Stimulated activated CD8-positive, alpha-beta memory T cell treated with anti-CD3 and anti-CD28 coated beads, Interleukin-4, amount 100 ng/mL, for 4 hours (primary cell): Measurements from ENCODE around the gene WWOX.

Experiments used
- DNase-seq, 2 donors: peaks; one replicate each; pipeline ENCODE4 v3.0.0-alpha.2; 2020; ENCODE audit warnings: low read depth in 2 of 2, low spot score in 1 of 2

The WWOX gene

GRCh38 chr16:78430281-78430680, 330.8 kb downstream of the WWOX start:
- DNase-seq, result no peak

GRCh38 chr16:78431004-78431670, 331.7 kb downstream of the WWOX start:
- no peak for DNase-seq

- no peak for DNase-seq
Observed at GRCh38 chr16:78431701-78432100, 332.2 kb downstream of the WWOX start.

- no peak for DNase-seq
Observed at GRCh38 chr16:78432451-78432850, 333.0 kb downstream of the WWOX start.

DNA sequence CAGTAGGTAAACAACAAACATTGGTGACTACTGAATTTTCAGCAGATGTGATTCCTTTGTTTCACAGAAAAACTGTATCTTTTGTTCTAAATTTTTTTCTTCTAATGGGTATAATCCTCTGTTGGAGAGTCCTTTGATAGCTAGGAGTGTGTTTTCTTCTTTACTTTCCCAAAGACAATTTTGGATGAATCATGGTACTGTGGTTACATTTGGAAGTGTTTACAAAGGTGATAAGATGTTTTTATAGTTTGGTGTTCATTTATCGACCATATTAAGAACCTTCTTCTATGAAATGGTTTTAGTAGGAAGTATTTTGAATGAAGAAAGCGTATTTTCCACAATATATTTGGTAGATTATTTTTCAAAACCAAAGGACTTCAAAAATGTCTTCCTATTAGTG, 333.7 kb downstream of the WWOX start:
- DNase-seq, result no peak

DNA sequence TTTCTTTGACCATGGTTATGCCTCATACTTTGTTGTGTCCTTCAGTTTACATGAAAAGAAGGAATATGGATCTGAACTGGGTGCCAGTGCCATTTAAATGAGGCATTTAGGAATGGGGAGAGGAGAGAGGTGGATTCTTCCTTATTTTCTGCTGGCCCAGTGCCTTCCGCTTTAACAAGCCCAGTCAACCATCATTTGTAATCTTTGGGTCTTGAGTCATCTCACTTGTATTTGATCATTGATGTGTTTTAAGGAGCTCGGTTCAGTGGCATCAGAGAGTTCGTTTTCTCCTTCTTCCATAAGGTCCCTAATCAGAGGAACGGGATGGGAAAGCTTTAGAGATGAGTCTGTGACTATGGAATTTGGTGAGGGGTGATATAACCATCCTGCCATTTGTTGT, 334.9 kb downstream of the WWOX start:
- no peak for DNase-seq

- DNase-seq, result no peak
Observed at GRCh38 chr16:78435260-78435659, 335.8 kb downstream of the WWOX start.

DNA sequence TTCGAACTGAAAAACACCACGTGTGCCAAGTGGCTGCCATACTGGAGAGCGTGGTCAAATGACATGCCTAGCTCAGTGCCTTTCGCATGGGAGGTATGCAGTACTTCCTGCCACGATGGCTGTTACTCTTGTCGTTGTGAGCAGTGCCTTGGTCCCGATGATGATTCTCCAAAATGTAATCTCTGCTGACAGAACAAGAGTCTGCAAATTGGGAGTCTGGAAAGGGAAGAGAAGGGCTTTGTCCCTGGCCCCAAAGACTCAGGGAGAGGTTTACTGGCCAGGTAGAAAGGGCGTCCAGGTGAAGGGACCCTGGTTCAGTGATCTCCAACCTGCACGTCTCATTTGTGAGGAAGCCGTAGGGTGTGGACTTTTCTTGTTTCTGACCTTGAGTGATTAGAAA, 336.6 kb downstream of the WWOX start:
- DNase-seq, result no peak

DNA sequence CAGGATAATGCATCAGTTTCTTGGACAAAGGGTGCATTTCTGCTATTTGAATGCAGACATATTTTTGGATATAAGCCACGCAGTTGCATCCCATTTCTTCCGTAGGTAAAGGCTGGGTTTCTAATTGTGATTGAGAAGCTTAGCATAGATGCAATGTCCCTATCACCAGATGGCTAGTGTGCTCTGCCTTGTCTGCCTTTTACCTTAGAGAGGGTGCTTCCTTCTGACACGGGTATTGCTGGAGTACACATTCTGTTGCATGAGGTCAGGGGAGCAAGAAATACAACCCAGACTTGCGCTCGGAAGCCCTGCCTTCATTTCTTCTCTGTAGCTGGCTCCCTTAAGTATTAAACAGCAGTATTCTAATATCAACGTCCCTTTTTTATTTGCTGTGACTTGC, 337.4 kb downstream of the WWOX start:
- DNase-seq, result no peak

- peak in 1 of 2 donors; percentile 3 for DNase-seq
Observed at GRCh38 chr16:78437352-78437968, 338.0 kb downstream of the WWOX start.

GRCh38 chr16:78438219-78438618, 338.8 kb downstream of the WWOX start:
- DNase-seq, result no peak

DNA sequence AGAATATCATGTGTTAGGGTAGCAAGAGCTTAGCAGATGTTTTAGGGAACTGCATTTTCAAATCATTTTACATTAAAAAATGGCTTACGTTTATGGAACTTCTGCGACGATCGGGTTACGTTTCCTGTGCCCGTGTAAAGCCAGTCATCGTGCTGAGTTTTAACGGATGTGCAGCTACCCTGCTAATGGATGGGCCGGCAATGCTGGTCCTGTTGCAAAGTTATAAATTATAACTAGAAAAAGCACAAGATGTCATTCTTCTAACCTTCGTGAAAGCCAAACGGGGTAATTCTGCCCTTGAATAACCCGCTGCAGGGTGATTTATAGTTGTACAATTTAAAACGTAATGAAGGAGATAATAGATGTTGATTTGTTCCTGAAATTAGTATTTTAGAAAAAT, 339.2 kb downstream of the WWOX start:
- no peak for DNase-seq

DNA sequence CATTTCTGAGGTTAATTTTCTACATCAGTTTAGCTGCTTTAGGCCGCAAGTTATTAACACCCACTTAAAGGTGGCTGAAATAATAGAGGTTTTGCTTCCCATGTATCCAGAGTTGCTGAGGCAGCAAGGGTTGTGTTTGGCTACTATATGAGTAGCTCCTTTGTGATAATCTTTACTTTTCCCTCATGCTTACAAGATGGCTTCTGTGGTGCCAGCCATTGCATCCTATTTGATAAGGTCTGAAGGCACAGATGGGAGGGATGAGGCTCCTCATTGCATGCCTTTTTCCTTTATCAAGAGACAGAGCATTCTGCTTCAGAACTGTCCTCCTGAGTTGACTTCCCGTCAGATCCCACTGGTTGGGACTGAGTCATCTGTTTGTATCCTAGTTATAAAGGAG, 340.2 kb downstream of the WWOX start:
- DNase-seq, result no peak

DNA sequence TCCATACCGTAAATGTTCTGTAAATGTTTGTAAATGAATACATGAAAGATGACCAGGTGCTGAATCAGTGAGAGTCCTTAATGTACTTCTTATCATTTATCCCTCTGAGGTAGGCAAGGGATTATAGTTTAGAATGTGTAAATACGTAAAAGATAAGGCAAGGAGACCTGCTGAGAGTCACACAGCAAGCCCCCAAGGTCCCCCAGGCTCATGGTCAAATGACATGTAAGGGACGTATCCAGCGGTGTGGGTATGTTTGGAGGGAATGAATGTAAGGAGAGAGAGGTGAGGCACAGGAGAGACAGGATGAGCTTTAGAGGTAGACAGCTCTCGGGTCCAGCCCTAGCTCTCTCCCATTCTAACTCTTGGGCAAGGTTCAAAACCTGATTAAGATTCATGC, 341.8 kb downstream of the WWOX start:
- DNase-seq, result no peak

DNA sequence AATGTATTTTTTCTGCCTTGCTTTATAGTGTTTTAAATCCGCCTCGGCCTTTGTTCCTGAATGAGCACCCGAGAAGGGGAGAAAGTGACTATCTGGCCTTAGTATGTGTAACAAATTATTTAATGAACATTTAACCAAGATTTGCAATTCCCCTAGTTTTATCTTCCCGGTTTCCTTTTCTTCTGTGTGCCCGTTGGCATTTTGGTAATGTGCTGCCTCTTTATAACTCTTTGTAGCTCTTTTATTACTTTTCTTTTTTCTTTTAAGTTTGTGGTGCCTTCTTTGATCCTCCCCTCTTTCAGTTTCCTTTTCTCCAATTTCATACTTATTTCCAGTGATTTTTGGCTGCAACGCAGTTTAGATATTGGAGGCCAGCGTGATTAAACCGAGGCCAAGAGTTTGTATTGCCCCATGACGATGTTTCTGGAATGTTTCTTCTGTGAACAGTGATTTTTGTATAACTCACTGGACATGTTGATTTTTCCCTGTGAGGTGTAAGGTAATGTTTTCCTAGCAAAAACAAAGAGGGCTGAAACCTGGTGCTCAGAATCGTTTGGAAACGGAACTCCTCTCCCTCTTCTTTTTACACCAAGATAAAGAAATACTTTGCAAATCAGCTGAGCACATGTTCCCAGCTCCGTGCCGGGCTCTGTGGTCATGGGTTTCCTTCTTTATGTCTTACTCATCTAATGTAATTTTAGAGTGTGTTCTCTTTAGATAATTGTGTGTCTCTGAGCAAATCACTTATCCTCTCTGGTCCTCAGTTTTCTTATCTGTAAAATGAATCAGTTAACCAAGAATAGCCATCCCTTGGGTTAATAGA, 344.3 kb downstream of the WWOX start:
- no peak for DNase-seq

- no peak for DNase-seq
Observed at GRCh38 chr16:78445818-78446217, 346.4 kb downstream of the WWOX start.

- DNase-seq, result no peak
Observed at GRCh38 chr16:78446486-78446885, 347.0 kb downstream of the WWOX start.

DNA sequence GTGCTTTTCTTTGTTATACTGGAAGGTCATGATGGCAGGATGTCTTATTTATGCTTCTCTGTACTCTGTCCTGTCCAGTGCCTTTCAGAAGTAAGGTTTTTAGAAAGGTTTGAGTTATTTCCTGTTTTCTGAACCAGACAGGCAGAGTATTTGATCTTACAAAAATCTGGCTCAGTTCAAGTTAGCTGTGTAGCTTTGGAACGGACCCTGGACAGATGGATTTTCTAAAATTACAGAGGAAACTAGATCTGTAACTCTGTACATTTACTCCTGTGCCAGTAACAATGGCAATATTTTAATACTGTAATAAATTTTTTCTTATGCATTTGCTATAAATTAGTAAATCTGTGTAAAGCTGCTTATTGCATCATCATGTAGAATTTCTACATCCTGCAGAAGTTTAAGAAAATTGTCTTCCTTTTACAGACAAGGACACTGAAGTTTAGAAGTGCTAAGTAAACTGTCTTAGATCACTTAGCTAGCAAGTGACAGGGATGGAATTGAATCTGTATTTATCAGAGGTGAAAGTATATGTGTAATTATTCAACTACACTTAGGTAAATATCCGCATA, 347.6 kb downstream of the WWOX start:
- DNase-seq, result no peak

- DNase-seq, result no peak
Observed at GRCh38 chr16:78448658-78449271, 349.3 kb downstream of the WWOX start.

- DNase-seq, result no peak
Observed at GRCh38 chr16:78450255-78450654, 350.8 kb downstream of the WWOX start.

GRCh38 chr16:78452025-78452555, 352.6 kb downstream of the WWOX start:
- DNase-seq, result no peak
